ENCODE data around the gene THRA.
"Not testable (repeated sequence)": the region's sequence is repeated elsewhere in the genome, so short reads cannot be mapped to it uniquely, and the experiment has no call there.

THRA gene

DNA sequence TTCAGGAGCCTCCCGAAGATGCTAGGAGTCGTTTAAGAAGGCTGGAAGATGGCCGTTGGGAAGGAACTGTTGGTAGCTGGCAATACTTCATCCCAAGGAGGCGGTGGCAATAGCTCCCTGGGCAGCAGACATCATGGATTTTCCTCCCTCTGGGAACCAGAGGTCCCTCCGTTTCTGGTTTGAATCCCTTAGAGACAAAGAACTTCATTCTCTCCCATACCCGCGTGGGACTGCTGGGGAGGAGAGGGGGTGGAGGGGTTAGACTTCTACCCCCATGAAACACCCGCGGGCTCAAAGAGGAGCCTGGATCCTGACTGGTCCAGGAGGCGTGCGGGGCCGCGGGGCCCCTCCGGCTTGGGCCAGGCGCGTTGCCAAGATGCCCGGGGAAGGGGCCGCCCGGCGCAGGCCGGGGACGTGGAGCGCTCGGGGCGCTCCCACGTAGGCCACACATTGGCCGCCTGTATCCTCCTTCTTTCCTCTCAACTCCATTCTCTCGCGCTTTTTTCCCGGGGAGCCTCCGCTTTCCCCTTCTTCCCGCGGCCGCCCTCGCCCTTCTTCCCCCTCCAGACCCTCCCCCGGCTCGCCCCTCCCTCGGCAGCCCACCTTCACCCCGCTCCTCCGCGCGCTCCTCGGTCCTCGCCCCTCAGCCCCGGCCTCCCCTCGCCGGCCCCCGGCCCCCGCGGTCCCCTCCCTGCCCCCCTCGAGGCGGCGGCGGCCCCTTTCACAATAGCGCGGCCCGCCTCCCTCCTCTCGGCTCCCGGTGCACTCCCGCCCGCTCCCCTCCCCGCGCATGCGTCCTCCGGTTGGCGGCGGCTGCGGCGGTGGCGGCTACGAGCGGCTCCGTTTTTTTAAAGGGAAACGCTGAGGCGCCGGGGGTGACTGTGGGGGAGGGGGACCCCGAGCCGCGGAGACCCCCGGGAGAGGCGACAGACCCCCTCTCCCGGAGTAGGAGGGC, 58.7 kb downstream of the THRA start, which contains the start of gene MSL1:
Gene MSL1 (plus strand): TSS at position 791 of the 955 bp plus-strand sequence. CDS start 642 bp downstream, outside the sequence.
- peak; percentile 39 for FAIRE-seq

DNA sequence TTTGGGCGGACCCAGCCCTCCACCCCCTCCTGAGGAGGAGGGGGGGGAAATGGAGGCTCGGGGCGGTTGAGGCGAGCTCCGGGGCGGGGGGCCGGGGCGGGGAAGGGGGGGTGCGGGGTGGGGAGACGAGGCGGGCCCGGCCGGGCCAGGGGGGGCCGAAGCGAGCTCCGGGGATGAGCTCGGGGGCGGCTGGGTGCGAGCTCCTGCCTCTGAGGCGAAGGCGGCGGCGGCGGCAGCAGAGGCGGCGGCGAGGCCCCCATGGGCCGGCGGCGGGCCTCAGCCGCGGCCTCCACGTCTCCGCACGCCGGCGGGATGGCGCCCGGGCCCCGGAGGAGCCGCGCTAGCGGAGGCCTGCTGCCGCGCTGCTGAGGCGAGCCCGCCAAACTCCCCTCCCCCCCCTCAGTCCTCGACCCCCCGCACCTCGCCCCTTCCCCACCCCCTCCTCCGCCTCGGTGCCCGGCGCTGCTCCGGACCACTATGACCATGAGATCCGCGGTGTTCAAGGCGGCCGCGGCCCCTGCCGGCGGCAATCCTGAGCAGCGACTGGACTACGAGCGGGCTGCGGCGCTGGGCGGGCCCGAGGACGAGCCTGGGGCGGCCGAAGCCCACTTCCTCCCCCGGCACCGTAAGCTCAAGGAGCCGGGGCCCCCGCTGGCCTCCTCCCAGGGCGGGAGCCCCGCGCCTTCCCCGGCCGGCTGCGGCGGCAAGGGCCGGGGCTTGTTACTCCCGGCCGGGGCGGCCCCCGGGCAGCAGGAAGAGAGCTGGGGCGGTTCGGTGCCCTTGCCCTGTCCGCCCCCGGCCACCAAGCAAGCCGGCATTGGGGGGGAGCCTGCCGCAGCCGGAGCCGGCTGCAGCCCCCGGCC, 59.6 kb downstream of the THRA start:
- no peak for FAIRE-seq

DNA sequence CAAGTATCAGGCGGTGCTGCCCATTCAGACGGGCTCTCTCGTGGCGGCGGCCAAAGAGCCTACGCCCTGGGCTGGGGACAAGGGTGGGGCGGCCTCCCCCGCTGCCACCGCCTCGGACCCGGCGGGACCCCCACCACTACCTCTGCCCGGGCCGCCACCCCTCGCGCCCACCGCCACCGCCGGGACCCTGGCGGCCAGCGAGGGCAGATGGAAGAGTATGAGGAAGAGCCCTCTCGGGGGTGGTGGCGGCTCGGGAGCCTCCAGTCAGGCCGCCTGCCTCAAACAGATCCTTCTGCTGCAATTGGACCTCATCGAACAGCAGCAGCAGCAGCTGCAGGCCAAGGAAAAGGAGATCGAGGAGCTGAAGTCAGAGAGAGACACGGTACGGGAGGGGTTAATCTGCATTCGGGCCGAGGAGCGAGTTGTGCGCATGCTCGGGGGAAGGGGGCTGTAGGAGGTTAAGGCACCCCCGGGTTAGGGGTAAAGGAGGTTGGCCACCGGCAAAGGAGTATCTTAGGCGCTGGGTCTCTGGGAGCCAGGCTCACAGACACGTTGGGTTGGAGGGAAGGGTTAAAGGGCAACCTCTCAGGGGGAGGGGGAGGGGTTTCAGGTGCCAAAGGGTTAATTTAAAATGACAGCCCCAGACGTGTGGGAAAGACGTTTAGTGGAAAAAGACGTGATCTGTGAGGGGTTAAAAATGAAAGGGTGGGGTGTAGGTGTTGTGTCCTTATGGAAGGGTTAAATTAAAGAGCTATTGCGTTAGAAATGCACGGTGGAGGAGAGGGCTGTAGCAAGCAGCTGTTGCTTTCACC, 60.4 kb downstream of the THRA start:
- no peak for FAIRE-seq

DNA sequence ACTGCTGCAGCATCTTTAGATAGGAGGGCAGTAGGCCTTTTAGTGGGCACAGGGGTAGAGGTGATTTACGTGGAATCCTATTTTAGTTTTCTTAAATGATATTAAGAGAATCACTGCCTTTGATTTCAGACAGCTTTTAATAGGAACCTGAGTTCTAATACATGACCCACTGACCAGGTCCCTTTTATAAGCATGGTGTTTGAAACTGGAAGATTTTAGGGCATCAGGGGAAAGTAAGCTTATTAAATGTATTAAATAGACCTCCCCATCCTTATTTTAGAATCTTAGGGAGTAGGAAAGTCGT, 61.0 kb downstream of the THRA start:
- no peak for FAIRE-seq

DNA sequence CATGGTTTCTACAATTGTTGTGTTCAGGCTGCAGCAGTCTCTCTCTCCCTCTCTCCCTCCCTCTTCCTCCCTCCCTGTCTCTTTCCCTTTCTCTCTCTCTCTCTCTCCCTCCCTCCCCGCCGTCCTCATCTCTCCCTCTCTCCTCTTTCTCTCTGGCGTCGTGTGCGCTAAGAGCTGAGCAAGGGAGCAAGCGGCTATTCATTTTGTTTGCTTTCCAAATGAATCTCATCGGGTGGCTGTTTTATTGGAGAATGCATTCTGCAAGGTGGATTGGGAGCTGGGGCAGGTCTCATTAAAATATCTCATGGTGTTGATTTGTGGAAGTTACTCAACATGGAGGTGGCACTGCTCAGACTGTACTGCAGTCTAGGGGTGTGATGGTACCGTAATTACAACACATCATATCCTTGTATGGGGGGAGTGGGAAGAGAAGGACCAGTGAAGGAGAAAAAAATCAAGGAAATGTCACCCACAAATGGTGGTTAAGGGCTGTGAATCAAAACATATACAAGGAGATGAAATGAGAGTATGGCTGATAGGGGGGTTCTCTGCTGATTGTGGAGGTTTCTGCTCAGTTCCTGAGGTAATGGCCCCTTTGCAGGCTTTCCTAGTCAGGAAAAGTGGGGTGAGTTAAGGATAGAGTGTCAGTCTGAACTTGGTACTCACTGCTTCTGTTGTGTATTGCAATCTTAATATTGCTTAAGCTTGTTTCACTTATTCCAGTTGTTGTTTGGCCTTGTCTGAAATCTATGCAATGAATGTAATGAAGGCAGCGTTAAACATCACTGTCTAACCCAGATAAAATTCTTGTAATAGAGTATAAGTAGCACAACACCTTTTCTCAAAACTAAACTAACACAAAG, 61.7 kb downstream of the THRA start:
- no peak for FAIRE-seq

DNA sequence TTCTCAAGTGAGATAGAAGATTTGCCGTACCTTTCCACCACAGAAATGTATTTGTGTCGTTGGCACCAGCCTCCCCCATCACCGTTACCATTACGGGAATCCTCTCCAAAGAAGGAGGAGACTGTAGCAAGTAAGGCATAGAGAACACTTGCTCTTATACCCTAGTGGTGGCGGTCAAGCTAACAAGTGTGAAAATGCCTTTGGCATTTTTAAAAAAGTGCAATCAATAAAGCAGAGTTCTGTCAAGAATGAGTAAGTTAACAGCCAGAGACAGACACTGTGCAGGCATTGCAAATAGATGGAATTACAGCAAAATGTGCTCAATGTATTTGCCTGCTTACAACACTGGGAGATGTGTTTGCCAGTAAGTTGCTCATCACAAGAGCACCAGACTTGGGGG, 66.7 kb downstream of the THRA start:
- FAIRE-seq = no peak

DNA sequence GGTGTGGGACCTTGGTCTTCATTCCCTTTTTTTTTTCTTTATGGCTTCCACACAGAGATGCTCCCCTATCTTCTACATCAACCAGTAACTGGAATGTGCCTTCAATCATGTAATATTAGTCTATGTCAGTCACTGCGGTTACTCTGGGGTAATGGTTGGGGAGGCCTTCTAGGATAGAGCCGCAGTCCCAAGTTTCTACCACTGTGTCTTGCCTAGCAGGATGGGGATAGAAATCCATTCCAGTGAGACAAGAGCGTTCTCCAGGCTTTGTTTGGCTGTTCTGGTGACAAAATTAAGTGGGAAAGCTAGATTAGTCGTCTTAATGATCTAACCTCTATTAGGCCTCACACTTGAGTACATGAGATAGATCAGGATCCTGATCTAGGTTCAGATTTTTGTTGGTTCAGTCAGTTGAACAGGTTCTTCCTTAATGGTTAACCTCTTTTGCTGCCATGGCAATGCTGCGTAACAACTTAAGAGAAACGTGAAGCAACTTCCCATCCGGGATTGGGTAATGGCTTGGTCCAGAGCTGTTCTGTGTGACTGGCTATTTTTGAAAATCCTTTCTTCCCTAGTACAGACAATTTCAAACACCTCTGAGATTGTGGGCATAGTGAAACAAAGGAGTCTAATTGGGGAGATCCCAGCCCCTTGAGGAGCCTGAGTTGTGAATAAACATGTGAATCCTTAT, 67.7 kb downstream of the THRA start:
- no peak for FAIRE-seq

DNA sequence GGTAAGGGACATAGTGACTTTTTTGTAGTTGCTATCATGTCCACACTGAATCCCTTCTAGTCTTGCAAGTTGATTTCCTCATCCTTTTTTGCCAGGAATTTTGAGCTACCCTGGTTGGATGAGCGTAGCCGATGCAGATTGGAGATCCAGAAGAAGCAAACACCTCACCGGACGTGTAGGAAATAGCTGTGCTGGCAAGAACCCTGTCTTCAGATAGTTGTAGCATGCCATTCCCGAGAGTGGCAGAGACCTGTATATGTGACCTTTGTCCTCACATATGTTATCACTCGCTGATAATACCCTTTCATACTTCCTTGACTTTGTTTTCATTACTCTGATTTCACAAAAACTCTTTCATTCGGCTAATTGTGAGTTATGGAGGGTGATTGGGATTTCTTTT, 71.4 kb downstream of the THRA start:
- no peak for FAIRE-seq

DNA sequence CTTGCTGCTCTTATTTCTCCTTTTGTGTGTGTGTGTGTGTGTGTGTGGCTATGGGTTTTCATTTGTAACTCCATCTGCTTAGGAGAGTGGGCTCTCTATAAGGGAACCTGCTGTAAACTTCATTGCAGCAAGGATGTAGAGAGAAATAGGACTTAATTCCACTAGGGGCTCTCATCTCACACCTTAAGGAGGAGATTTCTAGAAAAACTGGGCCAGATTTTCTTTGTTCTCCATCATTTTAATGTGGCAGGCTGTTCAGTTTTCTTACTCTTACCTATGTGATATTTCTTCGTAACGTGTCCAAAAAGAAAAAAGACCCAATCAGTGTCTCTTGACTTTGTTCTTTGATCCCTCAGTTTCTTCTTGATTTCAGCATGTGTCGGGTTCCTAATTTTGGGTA, 73.1 kb downstream of the THRA start:
- no peak for FAIRE-seq

DNA sequence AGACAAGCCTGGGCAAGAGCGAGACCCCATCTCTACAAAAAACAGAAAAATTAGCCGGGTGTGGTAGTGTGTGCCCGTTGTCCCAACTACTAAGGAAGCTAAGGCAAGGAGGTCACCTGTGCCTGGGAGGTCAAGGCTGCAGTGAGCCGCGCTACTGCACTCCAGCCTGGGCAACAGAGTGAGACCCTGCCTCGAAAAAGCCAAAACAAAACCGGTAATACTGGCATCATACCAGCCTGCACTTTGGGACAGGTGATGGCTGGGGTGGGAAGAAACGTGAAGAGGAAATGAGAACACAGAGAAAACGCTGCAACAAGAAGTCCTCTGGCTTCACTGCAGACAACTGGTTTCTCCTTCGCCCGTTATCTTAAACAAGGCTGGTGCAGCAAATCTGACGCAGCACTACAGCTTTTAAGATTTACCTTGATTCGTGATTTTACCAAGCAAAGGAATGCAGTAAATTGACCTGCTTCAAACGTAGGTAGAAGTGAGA, 76.8 kb downstream of the THRA start:
- no peak for FAIRE-seq

DNA sequence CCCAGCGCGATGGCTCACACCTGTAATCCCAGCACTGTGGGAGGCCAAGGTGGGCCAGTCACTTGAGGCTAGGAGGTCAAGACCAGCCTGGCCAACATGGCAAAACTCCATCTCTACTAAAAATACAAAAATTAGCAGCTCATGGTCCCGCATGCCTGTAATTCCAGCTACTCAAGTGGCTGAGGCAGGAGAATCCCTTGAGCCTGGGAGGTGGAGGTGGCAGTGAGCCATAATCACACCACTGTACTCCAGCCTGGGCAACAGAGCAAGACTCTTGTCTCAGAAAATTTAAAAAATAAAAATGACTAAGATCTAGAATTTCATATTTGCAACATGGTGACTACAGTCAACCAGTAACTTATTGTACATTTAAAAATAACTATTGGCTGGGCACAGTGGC, 80.4 kb downstream of the THRA start:
- not testable (repeated sequence) for FAIRE-seq

Data from A204.1 (cell line).